GM12875 (cell line): ENCODE results near the gene SULT4A1.

ENCODE experiments used
- H3K4me3 ChIP-seq: one replicate; pipeline ENCODE4 v1.5.1; 2011; ENCODE audit warnings: low read depth, low read length, control low read depth
- TF ChIP-seq, protein P1 (sequence below): IDR thresholded peaks from 2 replicates; pipeline ENCODE4 v1.5.1; 2011; ENCODE audit warnings: low read depth, mild to moderate bottlenecking, control low read depth, inconsistent platforms, low read length, moderate library complexity, borderline replicate concordance; ENCODE audit not compliant: insufficient read depth

SULT4A1 gene

DNA sequence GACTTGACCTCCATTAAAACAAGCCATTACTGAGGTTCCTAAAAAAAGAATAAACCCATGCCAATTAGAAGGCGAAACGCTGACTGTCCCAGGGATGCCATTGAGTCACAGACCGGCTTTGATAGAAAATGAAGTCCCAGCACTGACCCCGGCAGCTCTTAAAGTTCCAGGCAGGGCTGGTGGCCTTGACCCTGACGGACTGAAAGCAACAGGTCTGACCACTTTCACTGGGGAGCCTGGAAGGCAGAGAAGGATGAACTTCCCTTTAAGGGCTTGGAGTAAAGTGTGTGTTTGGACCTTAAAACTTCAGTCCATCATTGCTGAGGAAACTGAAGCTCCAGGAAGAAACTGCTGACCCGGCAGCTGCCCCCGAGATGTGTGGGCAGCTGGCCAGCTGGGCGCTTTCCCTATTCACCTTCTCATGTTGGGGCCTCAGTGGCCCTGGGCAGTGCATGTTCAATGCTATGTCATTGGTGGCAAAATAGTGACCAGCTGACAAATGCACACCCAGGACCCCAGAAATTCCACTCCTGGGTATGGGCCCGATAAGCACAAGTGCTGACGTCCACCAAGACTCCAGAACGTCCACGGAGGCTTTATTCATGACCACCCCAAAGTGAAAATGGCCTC, 31.3 kb downstream of the SULT4A1 start:
- no peak overlapping the region for H3K4me3 ChIP-seq
- TF ChIP-seq, protein P1, sequence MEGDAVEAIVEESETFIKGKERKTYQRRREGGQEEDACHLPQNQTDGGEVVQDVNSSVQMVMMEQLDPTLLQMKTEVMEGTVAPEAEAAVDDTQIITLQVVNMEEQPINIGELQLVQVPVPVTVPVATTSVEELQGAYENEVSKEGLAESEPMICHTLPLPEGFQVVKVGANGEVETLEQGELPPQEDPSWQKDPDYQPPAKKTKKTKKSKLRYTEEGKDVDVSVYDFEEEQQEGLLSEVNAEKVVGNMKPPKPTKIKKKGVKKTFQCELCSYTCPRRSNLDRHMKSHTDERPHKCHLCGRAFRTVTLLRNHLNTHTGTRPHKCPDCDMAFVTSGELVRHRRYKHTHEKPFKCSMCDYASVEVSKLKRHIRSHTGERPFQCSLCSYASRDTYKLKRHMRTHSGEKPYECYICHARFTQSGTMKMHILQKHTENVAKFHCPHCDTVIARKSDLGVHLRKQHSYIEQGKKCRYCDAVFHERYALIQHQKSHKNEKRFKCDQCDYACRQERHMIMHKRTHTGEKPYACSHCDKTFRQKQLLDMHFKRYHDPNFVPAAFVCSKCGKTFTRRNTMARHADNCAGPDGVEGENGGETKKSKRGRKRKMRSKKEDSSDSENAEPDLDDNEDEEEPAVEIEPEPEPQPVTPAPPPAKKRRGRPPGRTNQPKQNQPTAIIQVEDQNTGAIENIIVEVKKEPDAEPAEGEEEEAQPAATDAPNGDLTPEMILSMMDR: no peak

GRCh38 chr22:43829904-43830851, 32.1 kb downstream of the SULT4A1 start:
- TF ChIP-seq, protein P1: no peak
- no peak overlapping the region for H3K4me3 ChIP-seq

DNA sequence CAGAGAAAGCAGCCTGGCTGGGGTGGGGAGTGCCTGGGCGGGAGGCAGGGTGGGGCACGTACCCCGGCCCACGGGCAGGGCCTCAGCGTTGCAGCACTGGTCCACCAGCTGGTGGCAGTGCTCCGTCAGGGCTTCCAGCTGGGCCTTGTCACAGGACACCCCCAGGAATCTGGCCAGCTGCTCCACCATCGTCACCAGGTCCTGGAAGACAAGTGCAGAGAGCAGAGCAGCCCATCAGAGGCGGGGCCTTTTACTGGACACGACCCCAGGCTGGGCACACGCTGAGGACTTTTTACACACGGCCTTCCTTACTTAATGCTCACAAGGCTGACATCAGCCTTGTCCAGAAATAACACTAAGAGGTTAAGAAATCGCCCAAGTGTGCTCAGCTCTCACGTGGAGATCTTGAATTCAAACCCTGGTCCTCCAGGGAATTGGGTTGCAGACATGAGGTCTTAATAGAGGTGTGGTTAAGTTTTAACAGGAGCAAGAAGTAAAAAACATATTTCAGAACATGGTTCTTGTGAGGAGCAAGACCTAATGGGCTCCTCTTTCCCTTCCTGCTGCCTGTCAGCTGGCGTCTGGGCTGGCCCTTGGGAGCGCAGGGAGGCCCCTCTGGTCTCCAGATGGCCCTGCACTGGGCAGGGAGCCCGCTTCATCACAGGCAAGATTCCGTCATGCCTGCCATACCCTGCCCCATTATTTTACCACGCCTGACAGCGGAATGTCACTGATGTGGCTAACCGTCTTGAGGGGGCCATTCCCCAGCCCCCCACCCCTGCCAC, 33.1 kb downstream of the SULT4A1 start:
- TF ChIP-seq, protein P1: no peak
- no peak overlapping the region for H3K4me3 ChIP-seq

- TF ChIP-seq, protein P1: no peak
- H3K4me3 ChIP-seq: no peak overlapping the region
Measured at GRCh38 chr22:43828725-43828997, 33.7 kb downstream of the SULT4A1 start.

DNA sequence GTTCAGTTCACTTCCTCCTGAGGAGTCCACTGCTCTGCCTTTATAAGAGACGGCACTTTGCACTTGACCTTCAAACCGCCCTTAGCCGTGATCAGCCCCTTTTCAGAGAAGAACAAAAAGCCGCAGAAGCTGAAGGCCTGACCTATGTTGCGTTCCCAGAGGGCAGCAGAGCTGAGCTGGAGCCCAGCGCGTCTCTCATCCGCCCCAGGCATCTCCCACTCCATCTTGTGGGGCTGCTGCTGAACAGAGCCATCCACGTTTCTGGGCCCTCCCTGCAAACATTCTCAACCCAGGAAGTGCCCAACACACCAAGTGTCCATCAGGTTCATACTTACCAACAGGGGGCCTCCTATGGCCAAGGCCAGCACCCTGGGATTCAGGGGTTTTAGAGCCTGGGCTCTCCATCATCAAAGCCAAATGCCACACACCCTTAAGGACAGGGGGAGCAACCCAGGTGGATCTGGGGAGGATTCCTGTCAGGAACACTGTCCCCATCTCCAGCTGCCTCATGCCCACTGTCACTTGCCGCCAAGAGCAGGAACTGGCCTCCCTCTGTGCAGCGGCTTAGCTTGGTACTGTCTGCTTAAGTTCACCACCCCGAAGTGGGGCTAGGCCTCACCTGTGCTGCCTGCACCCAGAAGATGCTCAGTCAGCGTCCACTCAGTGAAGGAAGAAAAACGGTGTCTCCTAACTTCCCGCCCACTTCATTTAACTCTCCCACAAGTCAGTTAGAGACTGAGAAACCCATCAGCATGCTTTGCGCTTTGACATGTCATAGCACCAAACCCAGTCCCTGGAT, 34.2 kb downstream of the SULT4A1 start:
- TF ChIP-seq, protein P1: no peak
- H3K4me3 ChIP-seq: no peak overlapping the region

DNA sequence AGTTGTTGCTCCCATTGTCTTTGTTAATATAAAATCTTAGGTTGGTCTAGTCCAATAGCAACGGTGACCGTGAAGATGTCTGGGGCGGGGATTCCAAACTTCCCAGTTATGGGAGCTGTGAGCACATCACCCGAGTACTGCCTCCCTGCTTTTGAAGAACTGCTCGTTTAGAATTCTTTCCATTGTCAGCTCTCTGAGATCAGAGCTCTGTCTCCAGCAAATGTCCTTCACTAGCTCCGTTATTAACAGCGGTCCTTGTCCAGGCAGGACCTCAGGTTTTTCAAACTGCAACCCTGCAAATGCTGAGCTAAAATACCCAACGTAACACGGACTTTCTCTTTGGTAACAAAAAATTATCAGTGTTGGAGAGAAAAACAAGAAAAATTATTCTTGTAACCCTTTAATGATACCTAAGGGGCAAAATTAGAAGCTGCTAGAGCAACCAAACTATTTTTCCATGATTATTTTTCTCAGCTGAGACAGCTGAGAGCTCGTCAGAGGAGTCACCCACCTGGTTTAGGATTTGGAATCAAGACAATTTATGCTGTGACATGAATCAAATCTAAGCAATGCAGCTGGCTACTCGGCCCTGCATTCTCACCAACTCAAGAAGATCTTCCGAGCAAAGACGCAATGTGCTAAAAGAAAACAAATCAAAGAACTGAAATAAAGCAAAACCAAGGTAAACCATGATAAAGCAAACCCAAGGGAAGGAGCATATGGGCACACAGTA, 35.1 kb downstream of the SULT4A1 start:
- H3K4me3 ChIP-seq: no peak overlapping the region
- TF ChIP-seq, protein P1: no peak
